SH-SY5Y (cell line): ENCODE data around the gene SLC35A1.

Experiments used
- GATA2 ChIP-seq: IDR thresholded peaks from 2 replicates; pipeline ENCODE4 v1.6.1; 2011; ENCODE audit warnings: mild to moderate bottlenecking, low read depth, low read length
- GATA3 ChIP-seq: IDR thresholded peaks from 2 replicates; pipeline ENCODE4 v1.6.1; 2011; ENCODE audit warnings: low read depth, mild to moderate bottlenecking, low read length, moderate library complexity

- TF ChIP-seq GATA3 (no peak), GATA2 (no peak)
Measured at GRCh38 chr6:87473419-87473903, 687 bp downstream of the SLC35A1 start.
